ENCODE measurements around the gene FGF5. TPM values are rescaled to one million over a fixed set of nuclear protein-coding genes. Genes with fewer than 3 reads are reported as not detected.
"Not testable (repeated sequence)": the region's sequence is repeated elsewhere in the genome, so short reads cannot be mapped to it uniquely, and the experiment has no call there.

FGF5 gene
- total RNA-seq, 4 donors from 2014 or later: 0.03 TPM; not detected in 3

DNA sequence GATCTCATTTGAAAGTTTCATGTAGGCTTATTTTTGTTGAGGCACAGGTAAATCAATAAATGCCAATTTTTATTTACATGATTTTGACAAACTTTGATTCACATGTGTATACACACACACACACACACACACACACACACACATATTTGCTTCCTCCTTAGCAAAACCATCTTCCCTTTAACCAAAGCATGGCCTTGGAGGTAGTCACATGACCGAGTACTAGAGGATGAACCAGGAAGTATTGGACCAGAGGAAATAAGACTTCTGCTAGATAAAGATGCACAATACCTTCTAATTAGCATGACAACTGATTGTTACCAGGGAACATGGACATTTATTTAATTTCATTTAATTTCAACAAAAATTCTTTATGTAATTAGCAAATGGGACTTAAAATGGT lies 45.7 kb downstream of the FGF5 start:
- no peak for TF ChIP-seq POLR2A (IDR thresholded peaks at IDR 0.05)
- no peak for TF ChIP-seq CTCF (IDR thresholded peaks at IDR 0.05)
- intact Hi-C loops (cut with DNase I; ENCODE audit: low total_unique reads): no loop called here
- WGBS, 2 donors: 78 to 88% methylated on average over 1 of the region's 1 CpG
- no peak for DNase-seq (ENCODE audit: low spot score in 2 of 2)
- H3K4me3 ChIP-seq (ENCODE audit: low read depth, poor library complexity, severe bottlenecking): no peak overlapping the region

- no peak overlapping the region for H3K4me3 ChIP-seq (ENCODE audit: low read depth, poor library complexity, severe bottlenecking)
- no peak for DNase-seq (ENCODE audit: low spot score in 2 of 2)
- WGBS, 2 donors: 70 to 87% methylated on average over 7 of the region's 7 CpGs
- TF ChIP-seq POLR2A (IDR thresholded peaks at IDR 0.05): no peak
- TF ChIP-seq CTCF (IDR thresholded peaks at IDR 0.05): no peak
- intact Hi-C loops (cut with DNase I; ENCODE audit: low total_unique reads): no loop called here
Observed at GRCh38 chr4:80313627-80314026, 47.2 kb downstream of the FGF5 start.

GRCh38 chr4:80315848-80316247 lies 49.4 kb downstream of the FGF5 start:
- H3K4me3 ChIP-seq (ENCODE audit: low read depth, poor library complexity, severe bottlenecking); intact Hi-C loops (cut with DNase I; ENCODE audit: low total_unique reads); DNase-seq (ENCODE audit: low spot score in 2 of 2): not testable (repeated sequence)

DNA sequence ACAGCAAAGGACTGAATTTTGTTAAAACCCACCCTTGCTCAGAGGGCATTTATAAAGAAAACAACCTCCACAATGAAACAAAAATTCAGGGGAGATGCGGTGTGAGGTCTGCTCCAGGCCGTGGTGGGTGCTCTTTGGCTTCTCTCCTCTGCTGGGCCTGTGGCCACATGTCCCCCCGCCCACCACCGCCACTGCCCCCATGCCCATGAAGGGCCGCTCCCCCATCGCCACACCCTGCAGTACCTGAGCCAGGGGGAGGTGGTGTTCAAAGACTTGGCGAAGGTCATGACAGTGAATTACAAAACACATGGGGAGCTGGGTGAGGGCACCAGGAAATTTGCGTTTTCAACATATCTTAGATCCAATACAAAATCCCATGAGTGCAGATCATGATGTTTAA lies 54.9 kb downstream of the FGF5 start:
- no peak for TF ChIP-seq POLR2A (IDR thresholded peaks at IDR 0.05)
- TF ChIP-seq CTCF (IDR thresholded peaks at IDR 0.05): no peak
- no peak for DNase-seq (ENCODE audit: low spot score in 2 of 2)
- no peak overlapping the region for H3K4me3 ChIP-seq (ENCODE audit: low read depth, poor library complexity, severe bottlenecking)
- intact Hi-C loops (cut with DNase I; ENCODE audit: low total_unique reads): no loop called here
- 89 to 91% methylated on average over 8 of the region's 8 CpGs for WGBS, 2 donors

- 74 to 76% methylated on average over 4 of the region's 4 CpGs for WGBS, 2 donors
- no peak for DNase-seq (ENCODE audit: low spot score in 2 of 2)
- no peak overlapping the region for H3K4me3 ChIP-seq (ENCODE audit: low read depth, poor library complexity, severe bottlenecking)
- intact Hi-C loops (cut with DNase I; ENCODE audit: low total_unique reads): no loop called here
- TF ChIP-seq POLR2A (IDR thresholded peaks at IDR 0.05) (no peak), CTCF (IDR thresholded peaks at IDR 0.05) (no peak)
Observed at GRCh38 chr4:80321776-80322175, 55.3 kb downstream of the FGF5 start.

DNA sequence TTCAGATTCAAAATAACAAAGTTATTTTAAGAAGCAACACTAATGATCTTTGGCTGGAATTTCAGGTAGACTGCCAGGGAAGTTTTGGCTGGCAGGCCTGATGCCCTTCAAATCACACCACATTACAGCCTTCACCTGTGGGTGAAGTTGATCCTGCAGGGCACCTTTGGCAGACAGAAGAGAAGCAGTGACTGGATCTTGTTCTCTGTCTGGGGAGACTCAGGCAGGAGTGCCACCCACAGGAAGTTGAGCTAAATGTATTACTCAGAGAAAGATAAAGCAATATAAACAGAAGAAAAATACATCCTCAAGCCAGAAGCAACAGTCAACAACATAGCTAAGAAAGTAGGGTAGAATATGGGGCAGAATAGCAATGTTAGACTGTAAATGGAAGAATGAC lies 56.3 kb downstream of the FGF5 start:
- intact Hi-C loops (cut with DNase I; ENCODE audit: low total_unique reads): no loop called here

More for the DNA sequence above, 56.3 kb downstream of the FGF5 start:
- H3K4me3 ChIP-seq (ENCODE audit: low read depth, poor library complexity, severe bottlenecking): no peak overlapping the region
- no peak for TF ChIP-seq POLR2A (IDR thresholded peaks at IDR 0.05)
- TF ChIP-seq CTCF (IDR thresholded peaks at IDR 0.05): no peak
- no peak for DNase-seq (ENCODE audit: low spot score in 2 of 2)

Data from lower leg skin (tissue), 4 donors.